Ectodermal cell (in vitro differentiated cells): Measurements from ENCODE around the gene C5orf24.

Experiments
- H3K27ac ChIP-seq: 2 replicates; pipeline ENCODE4 v1.7.0; 2013; ENCODE audit warnings: mild to moderate bottlenecking, low read depth, low read length; ENCODE audit not compliant: insufficient read depth, poor library complexity, severe bottlenecking
- H3K27me3 ChIP-seq: 2 replicates; pipeline ENCODE4 v1.7.0; 2013; ENCODE audit warnings: mild to moderate bottlenecking, low read length; ENCODE audit not compliant: insufficient read depth, control insufficient read depth, poor library complexity, severe bottlenecking
- H3K36me3 ChIP-seq: one replicate; pipeline ENCODE4 v1.7.0; 2013; ENCODE audit warnings: low read length; ENCODE audit not compliant: control insufficient read depth, insufficient read depth
- H3K4me1 ChIP-seq: one replicate; pipeline ENCODE4 v1.7.0; 2013; ENCODE audit warnings: low read length; ENCODE audit not compliant: control insufficient read depth, insufficient read depth
- H3K4me3 ChIP-seq: 2 replicates; pipeline ENCODE4 v1.7.0; 2013; ENCODE audit warnings: low read depth, low read length, control low read depth; ENCODE audit not compliant: insufficient read depth
- H3K9me3 ChIP-seq: 2 replicates; pipeline ENCODE4 v1.7.0; 2013; ENCODE audit warnings: mild to moderate bottlenecking, low read length, moderate library complexity; ENCODE audit not compliant: control insufficient read depth
- WGBS, 2 experiments: methylation state at CpG; one replicate each; pipeline ENCODE4 v1.1.7; 2013; ENCODE audit warnings: missing lambda C conversion rate in 2 of 2; 5-methylcytosine and 5-hydroxymethylcytosine counted together

The C5orf24 gene

DNA sequence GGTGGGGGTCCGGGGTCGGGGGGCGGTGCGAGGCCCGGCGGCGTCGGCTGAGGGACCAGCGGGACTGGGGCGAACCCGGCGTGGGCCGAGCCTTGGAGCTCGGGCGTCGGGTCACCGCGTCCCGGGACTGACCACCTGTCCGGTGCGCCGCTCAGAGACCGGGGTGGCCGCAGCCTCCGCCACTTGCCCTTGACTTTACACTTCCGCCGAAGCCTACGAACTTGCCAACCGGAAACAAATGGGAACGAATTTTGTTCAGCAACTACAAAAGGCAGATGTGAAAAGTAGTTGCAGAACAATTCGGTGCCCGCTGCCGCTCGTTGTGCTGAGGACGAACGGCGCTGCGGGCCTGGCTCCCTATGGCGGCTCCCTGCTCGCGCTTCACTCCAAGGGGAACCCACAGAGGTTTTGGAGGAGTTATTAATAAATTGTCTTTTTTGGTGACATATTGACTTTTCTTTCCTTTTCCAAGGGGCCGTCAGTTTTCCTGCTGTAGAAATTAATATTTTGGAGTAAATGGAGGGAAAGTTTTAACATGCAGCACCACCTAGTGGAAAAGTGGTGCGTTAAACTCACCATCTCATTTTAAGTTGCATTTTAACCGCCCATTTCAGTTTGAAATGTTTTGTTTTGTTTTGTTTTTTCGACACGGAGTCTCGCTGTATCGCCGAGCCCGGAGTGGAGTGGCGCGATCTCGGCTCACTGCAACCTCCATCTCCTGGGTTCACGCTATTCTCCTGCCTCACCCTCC, 59.7 kb downstream of the C5orf24 start:
- no peaks in the 10 kb centered on the region for H3K9me3 ChIP-seq
- no peaks in the 10 kb centered on the region for H3K4me1 ChIP-seq
- WGBS, 2 experiments = 1% methylated on average over 53 to 54 of the region's 54 CpGs
- H3K27me3 ChIP-seq = no peaks in the 10 kb centered on the region
- no peaks in the 10 kb centered on the region for H3K36me3 ChIP-seq
- H3K4me3 ChIP-seq = peak overlapping the region; percentile 71
- peak overlapping the region; percentile 76 for H3K27ac ChIP-seq

DNA sequence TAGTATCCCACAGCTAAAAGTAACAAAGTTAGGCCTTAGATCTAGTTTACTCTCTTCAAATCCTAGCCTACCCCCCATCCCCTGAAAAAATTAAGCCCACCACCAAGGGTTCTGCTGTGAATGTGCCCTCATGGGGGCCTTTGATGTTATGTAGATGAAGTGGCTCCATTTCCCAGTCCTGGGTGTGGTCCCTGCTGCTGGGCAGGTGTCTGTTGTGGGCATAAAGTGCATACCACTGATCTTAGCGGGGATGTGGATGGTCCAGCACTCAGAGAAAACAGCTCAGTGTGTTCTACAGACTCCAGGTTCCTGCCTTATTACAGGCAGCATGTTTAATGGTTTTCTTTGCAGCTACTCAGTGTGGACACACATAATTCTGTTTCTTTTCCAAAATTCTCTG, 61.0 kb downstream of the C5orf24 start:
- Histone ChIP-seq H3K9me3 (no peaks in the 10 kb centered on the region), H3K36me3 (no peaks in the 10 kb centered on the region), H3K4me1 (no peaks in the 10 kb centered on the region), H3K4me3 (no peak overlapping the region), H3K27me3 (no peaks in the 10 kb centered on the region), H3K27ac (no peak overlapping the region)
- WGBS, 2 experiments = 87 to 88% methylated on average over 1 of the region's 1 CpG
